Coronary artery (tissue), 2 donors: ENCODE measurements around the gene ZNF365.
A peak's percentile ranks its signal among the peaks of the same experiment; 100 is the strongest.

Experiments used
- DNase-seq: peaks from one replicate; pipeline ENCODE4 v3.0.0-alpha.2; 2017; ENCODE audit warnings: low spot score
- H3K27ac ChIP-seq, 2 donors: fragments of 200-600 bp; sonication (generic); one replicate each; pipeline ENCODE4 v1.5.1; 2016 to 2019
- H3K4me3 ChIP-seq: fragments of 200-600 bp; sonication (generic); 2 replicates; pipeline ENCODE4 v1.5.1; 2016; ENCODE audit warnings: mild to moderate bottlenecking, moderate library complexity
- TF ChIP-seq, protein P1 (sequence below): fragments of 200-600 bp; sonication (generic); IDR thresholded peaks from one replicate; pipeline ENCODE4 v1.5.1; 2019; ENCODE audit warnings: antibody characterized with exemption

Gene ZNF365

DNA sequence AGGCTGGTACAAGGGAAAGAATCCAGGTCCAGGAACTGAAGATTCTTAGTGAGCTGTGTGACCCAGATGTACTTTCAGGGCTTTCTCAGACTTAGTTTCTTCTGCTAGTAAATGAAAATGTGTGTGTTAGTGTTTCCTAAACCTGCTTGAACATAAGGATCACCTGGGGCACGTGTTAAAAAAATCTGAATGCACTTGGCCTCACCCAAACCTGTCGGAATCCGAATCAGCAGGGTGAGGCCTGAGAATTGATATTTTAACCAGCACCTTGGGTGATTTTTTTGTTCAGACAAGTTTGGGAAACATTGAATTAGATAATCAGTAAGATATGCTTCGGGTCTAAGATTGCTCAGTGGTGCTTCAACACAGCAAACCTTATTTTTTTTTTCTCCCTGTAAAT lies 59.7 kb downstream of the ZNF365 start:
- Histone ChIP-seq H3K27ac (peak overlapping the region in 1 of 2 donors; percentile 74), H3K4me3 (no peak overlapping the region)
- TF ChIP-seq, protein P1, sequence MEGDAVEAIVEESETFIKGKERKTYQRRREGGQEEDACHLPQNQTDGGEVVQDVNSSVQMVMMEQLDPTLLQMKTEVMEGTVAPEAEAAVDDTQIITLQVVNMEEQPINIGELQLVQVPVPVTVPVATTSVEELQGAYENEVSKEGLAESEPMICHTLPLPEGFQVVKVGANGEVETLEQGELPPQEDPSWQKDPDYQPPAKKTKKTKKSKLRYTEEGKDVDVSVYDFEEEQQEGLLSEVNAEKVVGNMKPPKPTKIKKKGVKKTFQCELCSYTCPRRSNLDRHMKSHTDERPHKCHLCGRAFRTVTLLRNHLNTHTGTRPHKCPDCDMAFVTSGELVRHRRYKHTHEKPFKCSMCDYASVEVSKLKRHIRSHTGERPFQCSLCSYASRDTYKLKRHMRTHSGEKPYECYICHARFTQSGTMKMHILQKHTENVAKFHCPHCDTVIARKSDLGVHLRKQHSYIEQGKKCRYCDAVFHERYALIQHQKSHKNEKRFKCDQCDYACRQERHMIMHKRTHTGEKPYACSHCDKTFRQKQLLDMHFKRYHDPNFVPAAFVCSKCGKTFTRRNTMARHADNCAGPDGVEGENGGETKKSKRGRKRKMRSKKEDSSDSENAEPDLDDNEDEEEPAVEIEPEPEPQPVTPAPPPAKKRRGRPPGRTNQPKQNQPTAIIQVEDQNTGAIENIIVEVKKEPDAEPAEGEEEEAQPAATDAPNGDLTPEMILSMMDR = no peak
- DNase-seq = no peak

DNA sequence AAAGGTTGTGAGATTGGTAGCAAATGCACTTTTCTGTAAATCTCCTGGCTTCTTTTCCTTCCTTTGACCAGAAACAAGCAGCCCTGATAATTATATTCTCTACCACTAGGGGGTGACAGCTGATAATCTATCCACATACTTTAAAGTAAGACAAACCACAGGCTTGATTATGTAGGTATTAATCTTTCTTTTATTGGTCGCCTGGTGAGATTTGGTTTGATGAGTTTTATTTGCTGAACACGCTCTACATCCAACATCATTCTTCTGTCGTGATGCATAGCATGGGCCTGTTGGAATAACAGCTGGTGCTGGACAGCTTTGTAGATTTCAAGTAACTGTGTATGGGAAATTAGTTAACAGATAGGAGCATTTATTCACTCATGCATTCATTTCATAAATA lies 63.5 kb downstream of the ZNF365 start:
- no peak for DNase-seq

DNA sequence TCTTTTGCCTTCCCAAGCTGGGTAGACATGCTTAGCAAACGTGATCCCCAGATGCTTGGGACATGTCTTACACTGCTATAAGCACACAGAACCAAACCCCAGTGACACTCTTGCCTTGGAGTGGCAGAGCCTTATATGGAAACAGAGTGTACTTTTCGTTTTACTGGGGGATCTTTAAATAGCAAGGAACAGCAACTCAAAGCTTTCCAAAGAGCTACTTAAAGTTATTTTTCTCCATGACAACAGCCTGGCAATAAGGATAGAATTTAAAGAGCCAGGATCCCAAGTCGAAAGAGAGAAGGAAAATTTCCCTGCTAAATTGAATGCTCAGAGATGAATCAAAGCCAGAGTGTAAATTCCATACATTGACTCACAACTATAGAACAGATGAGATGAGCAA lies 67.8 kb downstream of the ZNF365 start:
- Histone ChIP-seq H3K4me3 (no peak overlapping the region), H3K27ac (peak overlapping the region; percentile 74 to 78)
- DNase-seq = no peak
- TF ChIP-seq, protein P1 = no peak

More for the DNA sequence above, 63.5 kb downstream of the ZNF365 start:
- no peak overlapping the region for H3K27ac ChIP-seq
- TF ChIP-seq, protein P1 = peak; percentile 54
- H3K4me3 ChIP-seq = no peak overlapping the region

DNA sequence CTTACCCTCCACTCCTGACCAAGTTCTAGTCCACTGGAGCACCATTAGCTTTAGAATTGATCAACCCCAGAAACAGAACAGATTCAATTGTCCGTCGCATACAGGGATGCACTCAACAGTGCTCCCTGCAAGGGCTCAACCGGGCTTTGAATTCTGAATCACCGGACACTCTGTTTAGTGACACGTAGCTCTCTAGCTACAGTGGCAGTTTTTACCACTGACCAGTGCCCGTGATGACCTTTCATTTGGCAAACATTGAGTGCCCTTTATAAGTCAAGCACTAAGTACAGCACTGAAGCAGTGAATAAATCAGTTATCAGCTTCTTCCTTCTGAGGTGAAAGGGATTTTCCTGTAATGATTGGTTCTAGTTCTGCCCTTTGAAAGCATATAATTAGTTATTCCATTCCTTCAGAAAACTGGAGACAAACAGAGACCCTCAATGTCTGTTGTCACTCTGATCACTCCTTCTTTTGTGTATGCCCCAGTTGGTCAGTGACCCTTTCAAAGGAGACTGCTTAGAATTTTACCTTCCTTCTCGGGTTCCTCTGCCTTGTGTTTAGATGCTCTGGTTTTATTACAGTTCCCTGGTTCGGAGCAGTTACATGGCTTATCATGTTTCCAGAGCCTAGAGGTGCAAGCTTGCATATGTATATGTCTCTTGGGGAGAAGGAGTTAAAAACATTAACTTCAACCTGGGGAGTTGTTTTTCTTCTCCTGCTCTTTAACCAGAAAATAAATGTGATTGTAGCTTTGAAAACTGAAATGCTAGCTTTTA lies 68.9 kb downstream of the ZNF365 start:
- Histone ChIP-seq H3K4me3 (no peak overlapping the region), H3K27ac (peak overlapping the region; percentile 51 to 74)
- DNase-seq = no peak
- TF ChIP-seq, protein P1 = no peak

DNA sequence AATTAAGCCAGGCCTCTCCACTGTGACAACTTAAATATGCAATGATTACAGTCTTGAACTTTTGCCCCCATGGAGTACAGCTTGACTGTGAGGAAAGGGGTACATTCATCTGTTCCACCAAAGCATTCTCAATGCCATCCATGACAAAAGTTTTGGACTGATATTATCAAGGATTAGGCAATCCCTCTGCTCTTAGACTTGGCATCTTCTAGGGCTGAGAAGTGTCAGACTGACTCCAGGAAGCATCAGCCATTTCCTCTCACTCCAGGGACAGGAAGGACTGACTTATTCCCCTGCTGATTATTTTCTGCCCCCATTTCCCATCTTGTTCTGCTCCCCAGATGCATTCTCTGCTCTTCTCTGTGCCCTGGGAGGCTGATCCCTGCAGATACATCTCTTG lies 69.7 kb downstream of the ZNF365 start:
- Histone ChIP-seq H3K27ac (no peak overlapping the region), H3K4me3 (no peak overlapping the region)
- TF ChIP-seq, protein P1 = no peak
- no peak for DNase-seq

DNA sequence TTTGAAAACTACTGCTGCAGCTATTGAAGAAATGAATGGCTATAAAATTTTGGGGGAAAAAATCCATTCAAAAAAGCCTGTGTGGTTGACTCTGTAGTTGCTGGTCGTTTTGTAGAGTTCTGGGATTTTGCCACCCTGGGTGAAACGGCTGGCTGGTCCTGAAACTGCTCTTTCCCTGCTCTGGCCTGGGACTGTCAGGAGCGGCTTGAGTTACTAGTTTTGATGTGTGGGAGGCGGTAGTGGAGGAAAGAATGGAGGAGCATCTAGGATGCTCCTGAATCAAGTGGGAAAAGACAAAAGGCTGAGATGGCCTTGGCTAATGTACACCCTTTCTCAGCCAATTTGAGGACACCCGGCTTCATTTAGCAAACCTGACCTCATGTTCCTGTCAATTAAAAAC lies 72.5 kb downstream of the ZNF365 start:
- no peak overlapping the region for H3K4me3 ChIP-seq
- H3K27ac ChIP-seq = no peak overlapping the region
- no peak for DNase-seq
- TF ChIP-seq, protein P1 = no peak
